ENCODE results near the gene SLC66A2. TPM values are rescaled to one million over a fixed set of nuclear protein-coding genes. Genes with fewer than 3 reads are reported as not detected.

SLC66A2 gene
- total RNA-seq, 1 experiment from 2014 or later, result 21.7 TPM

GRCh38 chr18:79952456-79952995, 1.1 kb upstream of the SLC66A2 start:
- ChIA-PET CTCF (interaction anchor here (0.6 to 1.2 kb wide), 4 partner anchors 7 to 219 kb away, joined by 3 to 7 read pairs (median 3); no protein-coding TSS in a partner anchor), POLR2A (interaction anchor here (0.7 to 3.4 kb wide), 10 partner anchors 9 to 272 kb away, joined by 3 to 32 read pairs (median 4); partner anchors contain the start of genes HSBP1L1 and TXNL4A)
- TF ChIP-seq, protein P1, sequence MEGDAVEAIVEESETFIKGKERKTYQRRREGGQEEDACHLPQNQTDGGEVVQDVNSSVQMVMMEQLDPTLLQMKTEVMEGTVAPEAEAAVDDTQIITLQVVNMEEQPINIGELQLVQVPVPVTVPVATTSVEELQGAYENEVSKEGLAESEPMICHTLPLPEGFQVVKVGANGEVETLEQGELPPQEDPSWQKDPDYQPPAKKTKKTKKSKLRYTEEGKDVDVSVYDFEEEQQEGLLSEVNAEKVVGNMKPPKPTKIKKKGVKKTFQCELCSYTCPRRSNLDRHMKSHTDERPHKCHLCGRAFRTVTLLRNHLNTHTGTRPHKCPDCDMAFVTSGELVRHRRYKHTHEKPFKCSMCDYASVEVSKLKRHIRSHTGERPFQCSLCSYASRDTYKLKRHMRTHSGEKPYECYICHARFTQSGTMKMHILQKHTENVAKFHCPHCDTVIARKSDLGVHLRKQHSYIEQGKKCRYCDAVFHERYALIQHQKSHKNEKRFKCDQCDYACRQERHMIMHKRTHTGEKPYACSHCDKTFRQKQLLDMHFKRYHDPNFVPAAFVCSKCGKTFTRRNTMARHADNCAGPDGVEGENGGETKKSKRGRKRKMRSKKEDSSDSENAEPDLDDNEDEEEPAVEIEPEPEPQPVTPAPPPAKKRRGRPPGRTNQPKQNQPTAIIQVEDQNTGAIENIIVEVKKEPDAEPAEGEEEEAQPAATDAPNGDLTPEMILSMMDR (IDR thresholded peaks at IDR 0.05; ENCODE audit: unreplicated experiment), result no peak
- Mint-ChIP-seq H3K4me1 (ENCODE audit: insufficient read depth, unreplicated experiment) (peaks cover 16% of the 10 kb centered on the region), H3K27ac (ENCODE audit: low read depth, unreplicated experiment) (no peak overlapping the region), H3K36me3 (ENCODE audit: insufficient read depth, unreplicated experiment) (peaks cover 8% of the 10 kb centered on the region), H3K9me3 (ENCODE audit: unreplicated experiment) (no peaks in the 10 kb centered on the region), H3K27me3 (ENCODE audit: insufficient read depth, unreplicated experiment) (no peaks in the 10 kb centered on the region), H3K4me3 (ENCODE audit: unreplicated experiment) (peak overlapping the region; percentile 56)
- no TSS peak for BruUV-seq (replicated peaks)
- intact Hi-C loops (cut with micrococcal nuclease), result no loop called here
- no peak for DNase-seq (ENCODE audit: unreplicated experiment)

DNA sequence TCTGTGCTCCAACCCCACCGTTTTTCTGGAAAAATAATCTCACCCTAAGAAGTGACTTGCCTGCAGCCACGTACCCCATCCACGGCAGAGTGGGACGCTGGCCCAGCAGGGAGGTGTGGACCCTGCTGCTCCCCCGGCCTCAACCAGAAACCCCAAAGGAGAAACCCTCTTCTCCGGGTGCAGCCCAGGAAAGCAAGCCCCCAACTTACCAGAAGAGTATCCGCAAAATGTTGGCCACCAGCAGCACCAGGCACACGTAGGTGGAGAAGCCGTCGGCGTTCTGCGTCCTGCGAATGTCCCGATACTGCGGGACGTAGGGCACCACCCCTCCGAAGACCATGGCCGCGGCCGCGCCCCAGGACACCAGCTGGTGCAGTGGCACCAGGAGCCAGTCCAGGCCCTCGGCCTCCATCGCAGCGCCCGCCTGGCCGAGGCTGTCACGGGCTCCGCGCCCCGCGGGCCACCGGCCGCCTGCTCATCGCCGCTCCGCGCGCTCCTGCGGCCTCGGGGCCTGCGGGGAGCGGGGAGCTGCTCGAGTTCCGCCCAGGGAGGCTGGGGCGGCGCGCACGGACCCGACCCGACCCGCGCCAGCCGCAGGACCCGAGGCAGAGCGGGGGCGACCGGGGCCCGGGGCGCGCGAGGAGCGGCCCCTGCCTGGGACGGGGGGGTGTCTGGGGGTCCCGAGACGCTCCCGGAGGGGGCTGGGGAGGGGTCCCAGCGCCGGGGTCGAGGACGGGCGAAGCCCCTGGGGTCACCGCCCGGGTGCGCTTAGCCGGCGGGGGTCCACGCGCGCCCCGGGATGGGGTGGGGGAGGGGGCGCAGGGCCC, 725 bp downstream of the SLC66A2 start:
- DNase-seq (ENCODE audit: unreplicated experiment), result no peak
- ChIA-PET CTCF (interaction anchor here (0.5 kb wide), 1 partner anchor 17 kb away, joined by 3 read pairs; no protein-coding TSS in a partner anchor), POLR2A (interaction anchor here (0.6 to 3.4 kb wide), 6 partner anchors 10 to 272 kb away, joined by 3 to 32 read pairs (median 8); partner anchors contain the start of genes HSBP1L1 and TXNL4A)
- Mint-ChIP-seq H3K36me3 (ENCODE audit: insufficient read depth, unreplicated experiment) (peaks cover 14% of the 10 kb centered on the region), H3K4me3 (ENCODE audit: unreplicated experiment) (peak overlapping the region; percentile 75), H3K9me3 (ENCODE audit: unreplicated experiment) (no peaks in the 10 kb centered on the region), H3K4me1 (ENCODE audit: insufficient read depth, unreplicated experiment) (peaks cover 11% of the 10 kb centered on the region), H3K27ac (ENCODE audit: low read depth, unreplicated experiment) (peak overlapping the region; percentile 42), H3K27me3 (ENCODE audit: insufficient read depth, unreplicated experiment) (no peaks in the 10 kb centered on the region)
- BruUV-seq (replicated peaks), result no TSS peak
- intact Hi-C loops (cut with micrococcal nuclease), result no loop called here
- TF ChIP-seq, protein P1 (IDR thresholded peaks at IDR 0.05; ENCODE audit: unreplicated experiment), result no peak

DNA sequence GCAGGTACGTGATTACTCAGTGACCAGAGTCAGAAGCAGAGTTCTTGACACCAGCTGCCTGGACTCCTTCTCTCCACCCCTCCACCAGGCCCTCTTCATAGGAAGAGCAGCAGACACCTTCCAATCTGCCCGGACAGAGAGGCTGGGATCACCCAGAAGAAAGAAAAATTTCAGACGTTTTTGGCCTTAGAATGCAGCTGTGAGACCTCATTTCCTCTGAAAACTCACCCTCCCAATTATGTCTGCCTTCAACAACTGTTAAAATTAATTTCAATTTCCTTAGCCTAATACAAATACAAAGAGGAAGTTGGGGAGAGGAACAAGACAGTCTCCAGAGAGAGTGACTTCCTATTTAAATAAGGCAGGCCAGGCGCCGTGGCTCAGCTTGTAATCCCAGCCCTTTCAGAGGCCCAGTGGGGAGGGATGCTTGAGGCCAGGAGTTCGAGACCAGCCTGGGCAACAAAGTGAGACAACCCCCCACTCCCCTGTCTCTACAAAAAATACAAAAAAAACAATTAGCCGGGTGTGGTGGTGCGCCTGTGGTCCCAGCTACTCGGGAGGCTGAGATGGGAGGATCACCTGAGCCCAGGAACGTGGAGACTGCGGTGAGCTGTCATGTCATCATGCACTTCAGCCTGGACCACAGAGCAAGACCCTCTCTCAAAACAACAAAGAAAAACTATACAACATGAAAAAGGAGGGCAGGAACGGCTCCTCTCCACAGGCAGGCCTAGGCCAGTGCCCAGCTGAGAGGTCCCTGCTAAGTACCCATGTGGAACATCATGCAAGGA, 1.6 kb downstream of the SLC66A2 start:
- TF ChIP-seq, protein P1 (IDR thresholded peaks at IDR 0.05; ENCODE audit: unreplicated experiment), result no peak
- ChIA-PET CTCF (interaction anchor here (0.7 to 1.8 kb wide), 2 partner anchors 10 to 309 kb away, joined by 3 to 6 read pairs; no protein-coding TSS in a partner anchor), POLR2A (interaction anchor here (0.5 to 3.4 kb wide), 6 partner anchors 11 to 762 kb away, joined by 3 to 32 read pairs (median 6); partner anchors contain the start of gene TXNL4A)
- intact Hi-C loops (cut with micrococcal nuclease), result no loop called here
- no peak for DNase-seq (ENCODE audit: unreplicated experiment)
- BruUV-seq (replicated peaks), result TSS peak; percentile 52
- no peaks in the 10 kb centered on the region for H3K9me3 Mint-ChIP-seq (ENCODE audit: unreplicated experiment)
- no peaks in the 10 kb centered on the region for H3K27me3 Mint-ChIP-seq (ENCODE audit: insufficient read depth, unreplicated experiment)
- peaks cover 8% of the 10 kb centered on the region for H3K4me1 Mint-ChIP-seq (ENCODE audit: insufficient read depth, unreplicated experiment)
- peak overlapping the region; percentile 42 for H3K27ac Mint-ChIP-seq (ENCODE audit: low read depth, unreplicated experiment)
- peak overlapping the region; percentile 75 for H3K4me3 Mint-ChIP-seq (ENCODE audit: unreplicated experiment)
- peaks cover 14% of the 10 kb centered on the region for H3K36me3 Mint-ChIP-seq (ENCODE audit: insufficient read depth, unreplicated experiment)
